Middle frontal gyrus (tissue), 1 donor: ENCODE data around the gene PCP4.
A peak's percentile ranks its signal among the peaks of the same experiment; 100 is the strongest.

Experiments
- DNase-seq: peaks from one replicate; pipeline ENCODE4 v3.0.0-alpha.2; 2015; ENCODE audit warnings: low spot score; ENCODE audit errors: extremely low spot score

Gene PCP4

GRCh38 chr21:39867198-39867650, at the start of gene PCP4:
Gene PCP4, plus strand, starts transcription at chr21:39867438. Its CDS starts 64 bp downstream, at chr21:39867502.
- DNase-seq = peak; percentile 50

- DNase-seq = no peak
Measured at GRCh38 chr21:39818557-39818956, 48.7 kb upstream of the PCP4 start.

GRCh38 chr21:39822042-39822441, 45.2 kb upstream of the PCP4 start:
- no peak for DNase-seq

GRCh38 chr21:39825250-39825649, 42.0 kb upstream of the PCP4 start:
- no peak for DNase-seq

- DNase-seq = no peak
Measured at GRCh38 chr21:39834543-39834942, 32.7 kb upstream of the PCP4 start.

GRCh38 chr21:39837861-39838359, 29.3 kb upstream of the PCP4 start:
- DNase-seq = no peak

GRCh38 chr21:39840373-39841097, 26.7 kb upstream of the PCP4 start:
- no peak for DNase-seq

- DNase-seq = no peak
Measured at GRCh38 chr21:39842741-39843459, 24.3 kb upstream of the PCP4 start.

- DNase-seq = no peak
Measured at GRCh38 chr21:39843483-39843882, 23.8 kb upstream of the PCP4 start.

- no peak for DNase-seq
Measured at GRCh38 chr21:39843916-39844315, 23.3 kb upstream of the PCP4 start.

- DNase-seq = no peak
Measured at GRCh38 chr21:39845571-39846130, 21.6 kb upstream of the PCP4 start.

GRCh38 chr21:39847877-39848276, 19.4 kb upstream of the PCP4 start:
- no peak for DNase-seq

- no peak for DNase-seq
Measured at GRCh38 chr21:39849014-39849655, 18.1 kb upstream of the PCP4 start.

GRCh38 chr21:39850333-39850732, 16.9 kb upstream of the PCP4 start:
- no peak for DNase-seq

GRCh38 chr21:39851002-39851618, 16.1 kb upstream of the PCP4 start:
- no peak for DNase-seq

- DNase-seq = no peak
Measured at GRCh38 chr21:39852021-39852721, 15.1 kb upstream of the PCP4 start.

GRCh38 chr21:39852726-39853500, 14.3 kb upstream of the PCP4 start:
- no peak for DNase-seq

GRCh38 chr21:39854572-39854971, 12.7 kb upstream of the PCP4 start:
- DNase-seq = no peak

- DNase-seq = no peak
Measured at GRCh38 chr21:39855595-39855994, 11.6 kb upstream of the PCP4 start.

- no peak for DNase-seq
Measured at GRCh38 chr21:39860600-39860999, 6.6 kb upstream of the PCP4 start.
